Lower leg skin (tissue), 3 donors: ENCODE results near the gene TTC3.

ENCODE experiments used
- CTCF ChIP-seq, 3 donors: fragments of 450-650 bp; IDR thresholded peaks; one replicate each; pipeline ENCODE4 v1.5.1; 2016; ENCODE audit warnings: antibody characterized with exemption in 3 of 3, mild to moderate bottlenecking in 3 of 3, moderate library complexity in 2 of 3
- POLR2A ChIP-seq, 2 donors: fragments of 450-650 bp; IDR thresholded peaks; one replicate each; pipeline ENCODE4 v1.6.1; 2016 to 2017; ENCODE audit warnings: antibody characterized with exemption in 2 of 2, mild to moderate bottlenecking in 1 of 2, moderate library complexity in 1 of 2

DNA sequence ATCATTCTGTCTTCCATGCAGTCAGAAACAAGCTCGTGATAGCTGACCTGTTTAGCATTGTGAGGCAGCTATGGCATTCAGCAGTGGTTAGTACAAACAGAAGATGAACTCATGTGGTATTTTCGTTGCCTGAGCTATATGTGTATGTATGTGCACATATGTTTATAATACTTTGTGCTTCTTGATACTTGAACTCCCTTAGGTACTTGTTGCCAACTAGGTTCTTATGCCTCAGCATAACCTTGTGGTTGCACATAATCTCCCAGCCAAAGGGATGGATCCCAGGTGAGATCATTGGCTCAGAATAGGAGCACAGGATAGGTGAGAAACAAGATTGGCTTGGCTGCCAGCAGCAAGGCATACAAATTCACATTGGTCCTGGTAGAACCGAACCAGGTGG, 108.0 kb downstream of the TTC3 start:
- TF ChIP-seq POLR2A (IDR thresholded peaks at IDR 0.05) (no peak), CTCF (IDR thresholded peaks at IDR 0.05) (no peak)
